HG03520 (cell line): ENCODE data around the gene LRRK1.

ENCODE experiments used
- ATAC-seq: cut with Tn5 transposase; IDR thresholded peaks from one replicate; pipeline ENCODE4 v1.9.1; 2021; ENCODE audit warnings: mild to moderate bottlenecking, moderate library complexity; ENCODE audit not compliant: unreplicated experiment

The LRRK1 gene

DNA sequence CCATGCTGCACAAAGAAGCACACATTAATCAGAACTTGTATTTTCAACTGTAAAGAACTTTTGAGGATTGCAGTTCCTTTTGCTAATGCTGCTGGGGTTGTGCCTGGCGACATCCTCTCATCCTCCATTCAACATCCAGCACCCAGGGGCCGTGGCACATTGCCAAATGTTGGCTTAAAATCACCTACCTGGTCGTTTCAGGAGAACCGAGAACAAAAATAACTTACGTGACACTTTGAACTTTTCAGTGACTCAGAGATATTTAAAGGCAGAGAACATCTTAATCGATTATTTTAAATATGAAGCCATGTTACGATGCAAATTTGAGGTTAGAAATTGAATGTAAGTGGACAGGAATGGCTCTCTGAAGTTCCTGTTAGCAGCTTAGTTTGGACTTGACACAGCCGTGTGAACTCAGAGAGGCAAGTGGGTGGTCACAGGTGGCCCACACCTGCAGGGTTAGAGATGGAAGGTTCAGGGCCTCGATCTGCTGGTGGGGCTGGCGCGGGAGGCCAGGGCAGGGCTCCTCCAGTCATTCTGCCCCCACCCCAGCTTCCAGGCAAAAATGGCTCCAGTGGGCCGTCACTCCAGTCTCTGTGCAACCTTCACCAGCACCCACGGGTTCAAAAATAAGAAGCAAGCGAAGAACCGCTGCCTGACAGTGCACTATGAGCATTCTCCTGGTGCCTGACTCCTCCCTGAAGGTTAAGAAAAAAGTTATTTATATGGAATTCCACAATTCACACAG lies 12.2 kb downstream of the LRRK1 start:
- ATAC-seq = peak; percentile 49

DNA sequence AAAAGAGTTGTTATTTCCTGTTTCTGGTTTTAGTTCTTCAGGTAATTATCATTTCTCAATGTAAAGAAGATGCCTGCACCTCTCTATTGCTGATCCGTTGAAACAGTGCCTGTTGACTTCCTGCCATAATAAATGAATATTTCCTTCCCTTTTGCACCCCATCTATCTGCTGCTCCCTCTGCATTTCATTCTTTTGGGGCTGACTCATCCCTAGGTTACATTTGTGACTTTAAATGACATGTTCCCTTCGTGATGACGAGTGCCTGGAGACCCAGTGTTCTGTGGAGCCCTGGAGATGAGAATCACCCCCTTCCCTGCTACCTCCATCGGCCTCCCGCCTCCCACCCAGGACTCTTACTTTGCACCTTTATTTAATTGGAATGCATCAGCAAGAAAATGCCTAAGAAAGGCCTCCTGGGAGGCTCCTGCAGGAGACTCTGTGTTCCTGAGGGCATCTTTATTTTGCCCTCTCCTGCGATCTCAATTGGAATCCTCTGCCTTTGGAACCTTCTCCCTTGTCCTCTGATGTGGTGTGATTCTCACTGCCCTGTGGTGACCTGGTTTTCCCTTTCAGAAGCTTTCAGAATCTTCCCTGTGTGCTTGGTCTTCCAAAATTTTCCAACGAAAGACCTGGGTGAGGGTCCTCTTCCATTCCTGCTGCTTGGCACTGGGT lies 13.7 kb downstream of the LRRK1 start:
- ATAC-seq = no peak

DNA sequence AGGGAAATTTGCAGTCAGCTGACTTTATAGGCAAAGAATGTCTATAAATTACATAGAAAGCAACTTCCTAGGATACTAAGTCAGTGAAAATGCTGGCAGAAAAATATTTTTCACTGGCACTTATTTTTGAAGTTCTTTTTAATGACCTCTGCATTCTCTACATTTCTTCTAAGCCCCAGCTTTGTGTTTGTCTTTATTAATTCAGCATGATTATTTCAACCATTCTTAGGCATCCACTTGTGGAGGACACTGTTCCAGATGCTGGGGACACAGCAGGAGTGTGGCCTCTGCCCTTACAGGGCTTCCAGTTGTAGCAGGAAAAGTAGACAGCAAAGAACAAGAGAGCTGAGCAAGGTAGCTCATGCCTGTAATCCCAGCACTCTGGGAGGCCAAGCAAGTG lies 15.0 kb downstream of the LRRK1 start:
- no peak for ATAC-seq

DNA sequence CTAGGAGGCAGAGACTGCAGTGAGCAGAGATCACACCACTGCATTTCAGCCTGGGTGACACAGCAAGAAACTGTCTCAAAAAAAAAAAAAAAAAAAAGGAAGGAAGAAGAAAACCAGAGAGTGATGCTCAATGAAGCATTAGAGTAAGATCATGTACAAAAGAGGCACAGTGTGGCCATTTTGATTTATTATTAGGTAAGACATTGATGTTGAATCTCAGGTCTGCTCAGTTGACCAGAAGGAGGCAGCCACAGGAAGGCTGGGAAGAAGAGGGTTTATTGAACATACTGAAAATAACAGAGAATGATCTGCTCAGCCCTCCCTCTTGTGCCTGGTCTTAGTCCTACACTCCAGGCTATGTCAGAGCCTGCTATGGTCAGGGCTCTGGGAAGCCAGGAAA lies 15.6 kb downstream of the LRRK1 start:
- no peak for ATAC-seq

DNA sequence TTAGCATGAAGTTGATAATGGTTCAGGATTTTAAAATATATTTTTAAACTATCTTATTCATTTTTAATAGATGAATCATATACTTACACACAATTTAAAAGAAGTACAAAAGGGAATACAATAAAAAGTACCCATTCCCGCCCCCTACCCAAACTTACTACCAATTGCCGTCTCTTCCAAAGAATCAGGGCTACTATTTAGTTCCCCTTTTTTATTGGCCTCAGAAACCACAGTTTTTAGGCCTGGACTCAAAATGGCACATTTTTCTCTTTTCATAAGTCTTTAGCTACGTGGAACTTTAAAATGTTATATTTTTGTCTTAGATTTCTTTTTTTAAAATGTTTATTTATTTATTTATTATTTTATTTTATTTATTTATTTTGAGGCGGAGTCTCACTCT lies 18.0 kb downstream of the LRRK1 start:
- no peak for ATAC-seq

DNA sequence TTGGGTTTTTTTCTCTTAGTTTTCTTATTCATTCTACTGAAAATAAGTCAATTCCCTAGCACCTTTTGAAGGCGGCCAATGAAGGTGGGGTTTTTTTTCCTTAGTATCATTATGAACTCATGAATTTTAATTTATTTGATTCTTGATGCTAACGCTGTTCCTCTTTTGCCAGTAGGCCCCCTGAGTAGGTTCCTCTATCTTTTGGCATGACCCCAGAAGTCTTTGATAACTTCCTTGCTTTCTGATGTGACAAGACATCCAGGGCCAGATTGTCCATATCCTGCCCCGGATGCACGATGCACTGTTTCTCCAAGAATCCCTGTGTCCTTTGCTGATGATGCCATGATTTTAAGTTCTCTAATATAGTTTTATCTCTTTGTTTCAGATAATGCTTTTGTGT lies 20.6 kb downstream of the LRRK1 start:
- no peak for ATAC-seq

DNA sequence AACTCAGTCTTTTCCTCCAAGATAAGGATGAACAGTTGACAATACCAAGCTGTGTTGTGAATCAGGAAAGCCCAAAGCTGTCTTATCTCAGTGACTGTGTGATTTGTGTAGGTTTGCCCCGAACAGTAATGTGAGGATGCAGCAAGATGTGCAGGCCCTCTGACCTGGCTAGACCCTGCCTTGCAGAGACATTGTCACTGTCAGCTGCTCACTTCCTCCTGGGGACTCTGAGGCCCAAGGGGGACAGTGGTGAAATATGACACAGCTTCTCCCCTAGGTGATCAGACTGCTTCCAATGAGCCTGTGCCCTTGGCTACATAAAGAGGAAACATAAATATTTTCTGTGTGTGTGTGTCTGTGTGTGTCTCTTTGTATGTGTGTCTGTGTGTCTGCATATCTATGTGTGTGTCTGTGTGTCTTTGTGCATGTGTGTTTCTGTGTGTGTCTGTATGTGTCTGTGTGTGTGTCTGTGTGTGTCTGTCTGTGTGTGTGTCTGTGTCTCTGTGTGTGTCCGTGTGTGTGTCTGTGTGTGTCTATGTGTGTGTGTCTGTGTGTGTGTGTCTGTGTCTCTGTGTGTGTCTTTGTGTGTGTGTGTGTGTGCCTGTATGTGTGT lies 21.7 kb downstream of the LRRK1 start:
- peak; percentile 85 for ATAC-seq

DNA sequence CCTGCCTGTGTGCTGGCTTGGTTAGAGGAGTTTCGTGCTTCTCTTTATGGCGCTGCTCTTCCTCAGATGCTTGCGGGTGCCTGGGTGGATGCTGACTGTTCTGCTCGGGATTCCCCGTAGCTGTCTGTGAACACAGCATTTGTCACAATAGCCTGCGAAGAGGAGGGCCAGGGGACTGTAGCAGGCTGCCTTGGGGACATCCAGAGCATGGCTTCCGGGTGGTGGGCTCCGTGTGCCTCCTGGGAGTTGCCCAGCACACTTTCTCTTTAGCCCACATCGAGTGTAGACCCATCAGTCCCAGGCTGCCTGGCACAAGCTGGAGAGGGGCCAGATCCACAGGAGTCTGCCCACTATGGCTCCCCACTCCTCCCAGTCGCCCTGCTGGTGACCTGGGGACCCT lies 22.4 kb downstream of the LRRK1 start:
- ATAC-seq = peak; percentile 53

DNA sequence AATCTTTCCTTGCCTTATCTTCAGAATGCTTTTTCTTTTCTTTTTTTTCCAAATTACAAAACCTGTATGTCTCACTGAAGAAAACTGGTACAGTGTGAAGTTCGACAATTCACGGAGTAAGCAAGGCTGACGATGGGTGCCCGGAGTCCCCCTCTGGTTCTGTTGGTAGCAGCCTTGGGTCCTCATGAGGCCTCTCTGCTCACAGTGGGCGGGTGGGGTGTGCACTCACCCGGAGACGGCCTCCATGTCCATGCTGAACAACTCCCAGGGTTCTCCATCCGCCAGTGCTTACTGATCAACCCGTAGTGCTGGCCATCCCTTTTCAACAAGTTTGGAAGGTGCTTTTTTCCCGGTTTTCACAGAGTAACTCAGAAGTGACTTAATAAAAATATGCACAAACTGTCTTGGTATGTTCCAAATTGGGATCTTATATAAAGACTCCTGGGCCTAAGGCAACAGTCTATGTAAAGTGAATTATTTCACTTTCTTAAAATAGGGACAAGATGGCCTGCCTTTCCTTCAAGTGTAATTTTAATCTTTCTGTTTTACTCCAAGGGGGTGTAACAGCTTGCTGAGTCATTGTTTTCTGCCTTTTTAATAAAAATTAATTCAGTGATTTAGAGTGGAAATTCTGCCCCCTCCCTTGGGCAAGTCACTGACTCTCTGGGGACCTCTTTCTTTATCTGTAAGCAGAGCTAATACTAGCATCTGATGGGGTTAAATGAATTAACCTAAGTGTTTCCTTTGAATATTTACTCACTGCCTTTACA lies 23.7 kb downstream of the LRRK1 start:
- no peak for ATAC-seq

DNA sequence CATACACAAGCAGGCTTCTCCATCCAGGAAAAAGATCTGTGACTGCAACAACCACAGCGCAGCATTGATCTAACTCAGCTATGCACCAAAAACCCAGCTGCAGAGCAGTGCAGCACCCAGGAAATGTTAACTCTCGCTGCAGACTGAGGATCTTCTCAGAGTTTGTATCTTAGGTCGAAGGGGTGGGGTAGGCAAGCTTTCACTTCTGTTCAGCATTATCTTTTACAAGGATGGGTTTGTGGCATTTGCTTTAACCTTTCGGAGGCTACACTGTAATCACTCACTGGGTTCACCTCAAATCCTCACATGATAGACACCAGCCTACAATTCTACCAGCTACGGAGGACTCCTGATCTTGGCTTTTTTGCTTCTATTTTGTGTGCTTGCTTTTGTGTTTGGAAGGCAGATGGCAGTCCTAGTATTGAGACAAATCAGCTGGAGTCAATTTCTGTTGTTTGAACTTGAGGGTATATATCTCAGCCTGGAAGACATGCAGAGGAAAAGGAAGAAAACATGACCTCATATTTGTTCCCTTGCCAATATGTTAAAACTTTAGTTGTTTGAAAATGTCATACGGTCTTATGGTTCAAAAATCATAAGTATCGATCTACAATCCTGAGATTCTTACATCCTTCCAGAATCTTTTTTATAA lies 25.2 kb downstream of the LRRK1 start:
- no peak for ATAC-seq

DNA sequence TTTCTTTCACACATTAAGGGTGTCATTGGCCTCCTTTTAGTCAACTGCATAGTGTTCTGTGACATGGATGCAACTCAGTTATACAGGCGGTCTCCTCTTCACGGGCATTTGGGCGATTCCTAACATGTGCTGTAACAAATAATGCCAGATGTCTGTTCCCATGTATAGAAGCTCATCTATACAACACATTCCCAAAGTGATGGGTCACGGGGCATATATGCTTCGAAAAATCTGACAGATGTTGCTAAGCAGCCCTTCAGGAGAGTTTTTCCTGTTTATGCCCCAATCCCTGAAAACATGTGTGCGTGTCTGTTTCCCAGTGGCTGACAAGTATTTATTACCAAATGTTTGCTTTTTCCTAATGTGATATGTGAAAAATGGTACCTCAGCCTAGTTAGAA lies 25.8 kb downstream of the LRRK1 start:
- no peak for ATAC-seq

DNA sequence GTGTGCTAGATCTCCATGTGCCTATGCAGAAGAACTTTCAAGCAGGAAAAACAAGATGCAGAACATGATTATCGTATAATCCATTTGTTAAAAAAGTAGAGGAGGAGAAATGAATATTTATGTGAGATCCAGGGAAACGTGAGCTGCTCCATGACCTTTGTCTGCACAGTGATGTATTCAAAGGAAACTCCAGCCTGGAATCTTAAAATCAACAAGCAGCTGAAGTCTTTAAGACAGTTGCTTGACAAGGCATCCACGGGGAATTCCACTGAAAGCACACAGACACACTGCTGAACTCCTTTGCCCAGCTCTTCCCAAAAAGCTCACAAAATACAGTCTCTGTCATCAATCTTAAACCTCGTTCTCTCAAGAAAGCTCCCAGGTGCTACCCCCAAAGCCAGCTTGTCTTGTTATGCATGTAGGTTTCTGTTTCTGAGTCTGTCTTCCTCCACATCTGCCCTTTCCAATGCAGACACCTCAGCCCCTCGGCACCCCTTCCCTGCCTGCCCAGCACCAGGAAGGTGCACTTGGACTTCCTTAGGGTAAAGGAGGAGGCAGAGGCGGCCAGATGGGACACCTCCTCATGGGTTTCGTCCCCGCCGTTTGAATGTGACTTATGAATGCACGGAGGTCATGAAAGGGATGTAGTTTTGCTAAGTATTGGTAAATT lies 28.7 kb downstream of the LRRK1 start:
- peak; percentile 40 for ATAC-seq

DNA sequence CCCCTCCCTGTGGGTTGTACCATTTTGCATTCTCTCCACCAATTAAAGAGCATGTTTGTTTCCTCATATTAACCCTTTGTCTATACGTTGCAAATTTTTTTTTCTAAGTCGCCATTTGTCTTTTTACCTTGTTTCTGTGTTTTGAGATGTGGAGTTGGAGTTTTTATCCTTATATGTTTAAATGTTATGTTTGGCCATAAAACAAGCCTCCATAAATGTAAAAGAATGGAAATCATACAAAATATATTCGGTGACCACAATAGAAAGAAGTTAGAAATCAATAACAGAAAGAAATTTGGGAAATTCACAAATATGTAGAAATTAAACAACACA lies 29.2 kb downstream of the LRRK1 start:
- no peak for ATAC-seq

DNA sequence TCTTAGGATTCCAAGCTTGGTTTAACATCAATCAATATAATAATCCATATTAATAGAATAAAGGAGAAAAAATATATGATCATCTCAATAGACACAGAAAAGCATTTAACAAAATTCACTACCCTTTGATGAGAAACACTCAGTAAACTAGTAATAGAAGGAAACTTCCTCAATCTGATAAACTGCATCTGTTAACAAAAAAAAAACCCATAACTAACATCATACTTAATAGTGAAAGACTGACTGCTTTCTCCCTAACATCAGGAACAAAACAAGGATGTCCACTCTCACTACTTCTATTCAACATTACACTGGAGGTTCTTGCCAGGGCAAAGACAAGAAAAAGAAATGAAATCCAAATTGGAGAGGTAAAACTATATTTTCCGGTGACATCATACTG lies 30.5 kb downstream of the LRRK1 start:
- no peak for ATAC-seq

DNA sequence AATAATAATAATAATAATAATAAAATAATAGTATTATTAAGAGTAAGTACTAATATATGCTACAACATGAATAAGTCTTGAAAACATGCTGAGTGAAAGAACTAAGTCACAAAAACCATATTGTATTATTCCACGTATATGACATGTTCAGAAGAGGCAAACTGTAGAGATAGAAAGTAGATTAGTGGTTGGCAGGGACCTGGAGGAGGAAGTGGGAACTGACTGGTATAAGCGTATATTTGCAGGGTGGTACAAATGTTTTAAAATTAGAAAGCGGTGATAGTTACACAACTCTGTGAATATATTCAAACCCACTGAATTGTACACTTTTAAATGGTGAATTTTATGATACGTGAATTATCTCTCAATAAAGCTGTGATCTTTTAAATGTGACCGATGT lies 32.8 kb downstream of the LRRK1 start:
- no peak for ATAC-seq

DNA sequence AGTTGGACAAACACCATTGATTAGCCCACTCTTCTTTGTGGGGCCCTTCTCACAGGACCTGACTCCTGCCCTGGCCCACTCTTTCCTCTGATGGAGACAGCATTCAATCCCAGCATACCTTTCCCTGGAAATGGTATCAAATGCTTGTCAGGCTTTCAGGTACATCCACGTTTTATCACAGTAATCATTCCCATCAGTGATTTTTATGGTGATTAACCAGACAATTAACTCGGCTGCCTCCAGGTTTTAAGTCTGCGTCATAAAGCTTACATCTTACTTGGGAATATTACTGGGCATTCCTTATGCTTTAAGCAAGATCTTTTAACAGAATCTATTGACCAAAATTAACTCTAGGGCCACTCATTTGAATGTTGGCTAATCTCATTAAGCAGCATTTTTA lies 33.4 kb downstream of the LRRK1 start:
- no peak for ATAC-seq

DNA sequence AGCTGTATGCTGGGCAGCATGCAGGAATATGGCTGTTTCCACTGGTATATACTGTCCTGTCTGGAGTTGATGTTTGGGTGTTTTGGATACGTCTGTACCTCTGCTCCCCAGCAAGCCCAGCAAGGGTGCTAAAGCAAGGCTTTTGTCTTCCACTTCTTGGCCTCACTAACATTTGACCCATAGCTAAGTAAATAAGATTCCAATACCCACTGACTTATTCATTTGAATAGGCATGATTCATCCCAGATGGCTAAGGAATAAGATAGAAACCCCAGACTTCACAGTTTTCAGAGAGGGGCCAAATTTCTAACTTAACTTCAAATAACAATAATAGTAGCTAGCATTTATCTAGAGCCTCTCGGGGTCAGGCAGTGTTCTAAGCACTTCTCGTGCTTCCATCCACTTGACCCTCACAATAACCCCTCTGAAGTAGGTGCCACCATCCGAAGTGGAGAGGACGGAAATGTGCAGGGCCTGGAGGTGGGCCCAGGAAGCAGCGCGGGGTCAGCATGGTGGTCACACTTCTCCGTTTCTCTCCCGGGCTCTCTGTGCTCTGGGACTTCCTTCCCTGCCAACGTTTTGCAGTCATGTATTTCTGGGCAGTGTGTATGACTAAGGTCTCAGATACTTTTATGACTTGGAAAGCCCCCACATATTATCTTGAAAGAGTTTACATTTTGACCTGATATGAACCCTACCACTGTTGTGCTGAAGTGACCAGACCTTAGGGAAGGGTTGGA lies 39.3 kb downstream of the LRRK1 start:
- ATAC-seq = no peak

DNA sequence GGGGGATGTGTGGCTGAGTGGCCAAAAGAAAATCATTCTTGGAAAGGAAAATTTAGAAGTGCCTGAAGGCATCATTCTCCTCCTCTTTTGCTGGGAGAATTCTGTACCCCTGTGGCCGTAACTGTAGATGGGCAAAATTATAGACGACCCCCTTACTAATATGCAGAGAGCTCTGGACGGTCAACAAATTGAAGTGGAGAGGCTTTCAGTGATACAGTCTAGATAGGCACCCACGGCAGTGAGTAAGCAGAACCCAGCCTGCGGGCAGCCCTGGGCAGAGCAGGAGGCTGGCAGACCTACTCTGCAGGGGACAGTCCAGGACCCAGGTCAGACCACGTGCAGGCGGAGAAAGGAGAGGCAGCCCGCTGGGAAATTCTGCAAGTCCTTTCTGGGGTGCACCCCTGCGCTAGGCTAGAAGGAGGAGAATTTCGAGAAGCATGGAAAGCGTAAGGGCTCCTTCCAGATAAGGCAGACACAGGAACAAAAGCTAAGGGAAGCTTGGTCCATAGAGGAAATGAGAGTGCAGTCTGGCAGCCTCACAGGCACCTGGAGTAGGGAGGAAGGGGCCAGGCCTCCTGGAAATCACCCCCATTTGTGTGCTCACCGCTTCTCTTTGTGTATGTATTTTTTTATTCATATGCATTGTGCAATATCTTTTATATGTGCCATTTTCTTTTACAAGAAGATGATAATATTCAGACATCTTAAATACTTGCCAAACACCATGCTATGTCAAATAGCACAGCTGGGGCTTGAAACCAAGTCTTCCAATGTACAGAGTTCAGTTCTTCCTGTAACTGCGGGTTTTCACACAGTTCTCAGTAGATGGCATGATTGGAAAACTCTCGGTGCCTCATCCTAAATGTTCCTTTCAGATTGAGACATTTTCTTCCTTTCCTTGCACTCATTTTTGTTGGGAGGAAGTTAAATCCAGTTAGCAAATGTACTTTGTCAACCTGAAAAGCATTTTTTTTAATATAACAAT lies 40.2 kb downstream of the LRRK1 start:
- no peak for ATAC-seq

DNA sequence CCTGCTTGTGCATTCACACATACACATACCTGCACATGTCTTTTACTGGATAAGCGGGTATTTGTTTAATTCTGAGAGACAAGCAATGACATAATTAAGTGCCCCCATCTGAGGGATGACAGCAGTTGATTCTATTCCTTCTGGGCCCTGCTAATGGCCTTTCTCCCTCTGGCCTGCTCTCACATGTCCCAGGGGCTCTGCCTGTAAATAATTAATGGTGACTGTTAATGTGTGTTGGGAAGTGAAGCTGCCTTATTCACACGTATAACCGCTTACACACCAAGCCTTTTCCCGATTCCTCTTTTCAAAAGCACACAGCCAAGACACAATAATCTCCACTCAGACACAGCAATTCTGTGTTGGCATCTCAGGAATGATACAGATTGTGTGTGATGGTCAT lies 47.8 kb downstream of the LRRK1 start:
- no peak for ATAC-seq
